Endodermal cell (in vitro differentiated cells): ENCODE data around the gene NUP107. TPM values are rescaled to one million over a fixed set of nuclear protein-coding genes. Genes with fewer than 3 reads are reported as not detected.

Source experiments
- DNase-seq: peaks from one replicate; pipeline ENCODE4 v3.0.0-alpha.2; 2017
- H3K27ac ChIP-seq: 2 replicates; pipeline ENCODE4 v1.5.1; 2013; ENCODE audit warnings: mild to moderate bottlenecking, low read depth, low read length, moderate library complexity
- H3K27me3 ChIP-seq: 2 replicates; pipeline ENCODE4 v1.6.1; 2013; ENCODE audit warnings: mild to moderate bottlenecking, low read length, moderate library complexity; ENCODE audit not compliant: insufficient read depth, control insufficient read depth, poor library complexity, severe bottlenecking
- H3K36me3 ChIP-seq: 2 replicates; pipeline ENCODE4 v1.7.0; 2013; ENCODE audit warnings: mild to moderate bottlenecking, low read length, moderate library complexity; ENCODE audit not compliant: control insufficient read depth, insufficient read depth
- H3K4me1 ChIP-seq: one replicate; pipeline ENCODE4 v1.7.0; 2013; ENCODE audit warnings: low read length; ENCODE audit not compliant: control insufficient read depth, insufficient read depth
- H3K4me3 ChIP-seq: 2 replicates; pipeline ENCODE4 v1.5.1; 2013; ENCODE audit warnings: mild to moderate bottlenecking, low read length, moderate library complexity
- H3K9ac ChIP-seq: 2 replicates; pipeline ENCODE4 v1.6.1; 2013; ENCODE audit warnings: mild to moderate bottlenecking, low read length, moderate library complexity; ENCODE audit not compliant: poor library complexity, severe bottlenecking; ENCODE audit errors: extremely low read depth
- H3K9me3 ChIP-seq: 2 replicates; pipeline ENCODE4 v1.6.1; 2013; ENCODE audit warnings: mild to moderate bottlenecking, low read length, moderate library complexity; ENCODE audit not compliant: control insufficient read depth
- H3K27ac Mint-ChIP-seq: 2 replicates; pipeline ENCODE4 v1.8.0; 2020; ENCODE audit warnings: mixed read lengths
- H3K27me3 Mint-ChIP-seq: 2 replicates; pipeline ENCODE4 v1.8.0; 2021; ENCODE audit warnings: mild to moderate bottlenecking, mixed read lengths; ENCODE audit not compliant: insufficient read depth
- H3K36me3 Mint-ChIP-seq: 2 replicates; pipeline ENCODE4 v1.8.0; 2020; ENCODE audit warnings: low read depth, mixed read lengths
- H3K4me1 Mint-ChIP-seq: 2 replicates; pipeline ENCODE4 v1.8.0; 2020; ENCODE audit warnings: mixed read lengths
- H3K4me3 Mint-ChIP-seq: 2 replicates; pipeline ENCODE4 v1.8.0; 2020; ENCODE audit warnings: mild to moderate bottlenecking, moderate library complexity, mixed read lengths
- H3K9me3 Mint-ChIP-seq: 2 replicates; pipeline ENCODE4 v1.8.0; 2020; ENCODE audit warnings: mild to moderate bottlenecking, mixed read lengths
- CTCF ChIP-seq: fragments of 200-600 bp; sonication (generic); conservative IDR thresholded peaks from 2 replicates; pipeline ENCODE4 v1.5.0; 2021; ENCODE audit warnings: antibody characterized with exemption, mild to moderate bottlenecking
- WGBS, 2 experiments: methylation state at CpG; one replicate each; pipeline versions ENCODE4 v1.1.5 to v1.1.7; 2013; ENCODE audit warnings: missing lambda C conversion rate in 2 of 2, mixed read lengths in 1 of 2; ENCODE audit not compliant: insufficient coverage in 1 of 2, insufficient read length in 1 of 2; 5-methylcytosine and 5-hydroxymethylcytosine counted together
- total RNA-seq, 2 donors: library from RNA; stranded (reverse); fragmentation: NEBNext Ultra II Directional in 1 of 2; extraction: Animal tissue kit (Norgen Biotek cat#: 25700) in 1 of 2; gene quantifications; 2 replicates in 1 of 2; 3 replicates in 1 of 2; pipeline ENCODE4 v1.2.1, GENCODE V29; 2021

The NUP107 gene
- total RNA-seq, 2 donors from 2014 or later, result 116 to 130 TPM

GRCh38 chr12:68759852-68760251 lies 73.1 kb downstream of the NUP107 start:
- TF ChIP-seq CTCF, result no peak
- Histone ChIP-seq H3K9me3 (no peaks in the 10 kb centered on the region), H3K4me1 (no peaks in the 10 kb centered on the region), H3K27ac (no peak overlapping the region), H3K36me3 (peaks cover 63% of the 10 kb centered on the region), H3K9ac (no peak overlapping the region), H3K27me3 (no peaks in the 10 kb centered on the region), H3K4me3 (no peak overlapping the region)
- Mint-ChIP-seq H3K4me3 (no peak overlapping the region), H3K4me1 (peaks cover 6% of the 10 kb centered on the region), H3K9me3 (no peaks in the 10 kb centered on the region), H3K36me3 (peaks cover 79% of the 10 kb centered on the region), H3K27ac (no peak overlapping the region), H3K27me3 (no peaks in the 10 kb centered on the region)
- no peak for DNase-seq
- WGBS, 2 experiments, result 89 to 96% methylated on average over 4 of the region's 5 CpGs

GRCh38 chr12:68760806-68761441 lies 74.1 kb downstream of the NUP107 start:
- H3K27me3 Mint-ChIP-seq, result no peaks in the 10 kb centered on the region
- no peak overlapping the region for H3K27ac Mint-ChIP-seq
- WGBS, 2 experiments, result 96 to 98% methylated on average over 5 to 7 of the region's 7 CpGs
- peaks cover 76% of the 10 kb centered on the region for H3K36me3 Mint-ChIP-seq
- no peak overlapping the region for H3K9ac ChIP-seq
- DNase-seq, result no peak
- no peak for TF ChIP-seq CTCF
- no peaks in the 10 kb centered on the region for H3K4me1 ChIP-seq
- no peak overlapping the region for H3K4me3 Mint-ChIP-seq
- no peaks in the 10 kb centered on the region for H3K9me3 Mint-ChIP-seq
- H3K36me3 ChIP-seq, result peaks cover 54% of the 10 kb centered on the region
- H3K27ac ChIP-seq, result no peak overlapping the region
- H3K9me3 ChIP-seq, result no peaks in the 10 kb centered on the region
- no peaks in the 10 kb centered on the region for H3K27me3 ChIP-seq
- H3K4me1 Mint-ChIP-seq, result peaks cover 6% of the 10 kb centered on the region
- H3K4me3 ChIP-seq, result no peak overlapping the region

DNA sequence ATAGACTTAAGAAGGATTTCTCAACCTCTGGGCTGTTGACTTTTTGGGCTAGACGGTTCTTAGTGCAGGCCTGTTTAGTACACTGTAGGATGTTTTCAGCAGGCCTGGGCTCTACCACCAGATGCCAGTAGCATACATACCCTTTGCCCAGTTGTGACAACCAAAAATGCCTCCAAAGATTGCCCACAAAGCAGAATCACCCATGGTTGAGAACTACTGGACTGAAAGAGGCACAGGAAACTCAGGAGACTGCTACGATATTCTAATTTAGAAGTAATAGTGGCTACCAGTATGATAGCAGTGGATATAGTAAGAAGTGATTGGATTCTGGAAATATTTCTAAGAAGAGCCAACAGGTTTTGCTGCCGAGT lies 74.6 kb downstream of the NUP107 start:
- Histone ChIP-seq H3K27me3 (no peaks in the 10 kb centered on the region), H3K9me3 (no peaks in the 10 kb centered on the region), H3K36me3 (peaks cover 54% of the 10 kb centered on the region), H3K4me1 (no peaks in the 10 kb centered on the region), H3K4me3 (no peak overlapping the region), H3K9ac (no peak overlapping the region), H3K27ac (no peak overlapping the region)
- Mint-ChIP-seq H3K36me3 (peaks cover 71% of the 10 kb centered on the region), H3K27me3 (no peaks in the 10 kb centered on the region), H3K9me3 (no peaks in the 10 kb centered on the region), H3K4me1 (peaks cover 6% of the 10 kb centered on the region), H3K27ac (no peak overlapping the region), H3K4me3 (no peak overlapping the region)
- TF ChIP-seq CTCF, result no peak
- no peak for DNase-seq
- 94 to 100% methylated on average over 3 of the region's 3 CpGs for WGBS, 2 experiments
